NT2/D1 (cell line): ENCODE results near the gene ABCA5.

Experiments used
- SUZ12 ChIP-seq: IDR thresholded peaks from 2 replicates; pipeline ENCODE4 v1.6.1; 2011; ENCODE audit not compliant: insufficient read length, insufficient read depth; ENCODE audit errors: extremely low read depth
- YY1 ChIP-seq: IDR thresholded peaks from 2 replicates; pipeline ENCODE4 v1.6.1; 2011; ENCODE audit not compliant: insufficient read length, insufficient read depth
- ZNF274 ChIP-seq: IDR thresholded peaks from 2 replicates; pipeline ENCODE4 v1.6.1; 2011; ENCODE audit warnings: mild to moderate bottlenecking, low read depth, low read length

GRCh38 chr17:69284646-69285045, 42.3 kb downstream of the ABCA5 start:
- TF ChIP-seq SUZ12, result no peak
- no peak for TF ChIP-seq ZNF274
- TF ChIP-seq YY1, result no peak
